GM19238 (cell line): ENCODE data around the gene TEK.
"Not testable (repeated sequence)": the region's sequence is repeated elsewhere in the genome, so short reads cannot be mapped to it uniquely, and the experiment has no call there.

Experiments
- DNase-seq: peaks from one replicate; pipeline ENCODE4 v3.0.0; 2011; ENCODE audit warnings: low spot score; ENCODE audit not compliant: insufficient read length

TEK gene

GRCh38 chr9:27108981-27109541, at the start of gene TEK:
Gene TEK, plus strand, starts transcription at chr9:27109225. Its CDS starts 366 bp downstream, at chr9:27109591.
- no peak for DNase-seq

- no peak for DNase-seq
These were observed 49.6 kb upstream of the TEK start for GRCh38 chr9:27059412-27059811.

DNA sequence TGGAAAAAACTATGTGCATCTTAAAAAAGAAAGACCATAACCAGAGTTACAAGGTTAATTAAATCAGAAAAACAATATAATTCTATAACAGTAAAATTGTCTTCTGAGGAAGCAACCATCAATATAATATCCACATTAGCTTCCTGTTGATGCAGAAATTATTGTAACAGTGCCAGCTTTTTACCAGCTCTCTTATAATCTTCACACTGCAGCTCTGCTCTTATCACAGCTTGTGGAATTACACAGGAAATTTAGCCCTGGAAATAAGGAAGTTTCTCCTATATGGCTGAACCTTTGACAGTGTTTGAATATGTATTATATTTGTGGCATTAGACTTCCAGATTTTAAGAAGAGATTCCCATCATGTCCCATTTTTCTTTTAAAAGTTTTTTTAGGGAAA, 49.1 kb upstream of the TEK start:
- no peak for DNase-seq

DNA sequence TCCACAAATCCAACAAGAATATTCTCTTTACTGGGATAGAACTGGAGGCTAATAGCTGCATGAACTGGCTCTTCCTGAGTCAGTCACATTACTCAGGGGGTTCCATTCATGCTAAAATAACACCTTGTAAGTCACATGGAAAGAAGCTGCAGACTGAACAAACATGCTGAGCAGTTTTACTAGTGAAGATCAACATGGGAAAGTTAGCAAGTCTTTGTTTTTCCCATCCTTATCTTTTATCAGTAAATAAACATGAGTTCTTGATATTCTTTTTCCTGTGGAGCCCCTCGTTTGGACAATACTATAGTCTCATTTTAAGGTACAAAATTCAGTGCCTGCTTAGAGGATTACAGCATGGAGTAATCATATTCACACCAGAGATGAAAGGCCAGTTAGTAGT, 43.7 kb upstream of the TEK start:
- no peak for DNase-seq

DNA sequence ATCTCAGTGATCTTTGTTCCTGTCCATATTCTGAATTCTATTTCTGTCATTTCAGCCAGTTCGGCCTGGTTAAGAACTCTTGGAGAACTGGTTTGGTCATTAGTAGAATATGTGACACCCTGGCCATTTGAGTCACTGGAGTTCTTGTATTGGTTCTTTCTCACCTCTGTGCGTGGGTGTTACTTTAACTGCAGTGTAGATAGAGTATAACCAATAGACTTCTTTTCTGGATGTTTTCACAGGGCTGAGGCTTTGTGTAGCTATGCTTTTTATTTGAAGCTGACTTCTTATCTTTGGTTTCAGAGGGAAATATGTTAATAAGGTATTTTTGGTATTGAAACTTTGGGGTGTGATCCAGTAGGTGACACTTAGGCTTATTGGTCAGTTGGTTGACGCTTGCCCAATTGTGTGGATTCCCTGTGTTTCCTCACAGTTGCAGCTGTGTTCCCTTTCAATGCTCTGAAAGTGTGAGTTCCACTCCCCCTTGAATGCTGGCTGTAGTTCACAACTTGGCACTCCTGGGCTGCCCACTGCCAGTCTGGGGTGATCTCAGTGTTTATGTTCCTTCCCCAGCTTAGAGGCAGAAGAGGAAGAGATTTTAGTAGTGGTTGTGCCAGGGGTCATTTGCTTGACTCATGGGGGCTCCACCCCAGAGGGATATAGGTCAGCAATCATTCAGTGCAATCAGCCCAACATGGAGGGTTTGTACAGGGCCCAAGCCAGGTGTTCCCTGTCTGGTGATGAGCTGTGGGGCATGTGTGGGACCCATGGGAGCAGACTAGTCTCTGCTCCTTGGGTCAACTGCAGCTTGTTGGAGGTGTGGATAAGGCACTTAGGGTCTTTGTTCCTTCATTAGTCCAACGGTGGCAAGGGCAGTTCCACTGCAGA, 34.9 kb upstream of the TEK start:
- DNase-seq, result no peak

DNA sequence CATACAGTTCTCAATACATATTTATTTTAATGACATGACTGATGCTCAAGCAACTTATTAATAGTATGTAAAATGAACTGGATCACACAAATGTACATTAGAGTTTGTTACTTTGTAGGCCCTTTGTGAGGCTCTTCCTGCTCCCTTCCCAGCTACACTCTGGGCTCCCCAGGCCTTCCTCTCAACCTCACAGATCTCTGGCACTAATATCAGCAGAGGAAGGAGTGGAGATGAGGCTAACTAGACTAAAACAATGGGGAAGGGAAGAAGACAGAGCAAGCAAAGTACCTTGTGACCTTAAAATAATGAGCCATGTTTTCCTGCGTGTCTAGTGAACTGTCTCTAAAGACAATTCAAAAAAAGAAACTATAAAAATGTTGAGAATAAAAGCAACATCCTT, 30.3 kb upstream of the TEK start:
- no peak for DNase-seq

DNA sequence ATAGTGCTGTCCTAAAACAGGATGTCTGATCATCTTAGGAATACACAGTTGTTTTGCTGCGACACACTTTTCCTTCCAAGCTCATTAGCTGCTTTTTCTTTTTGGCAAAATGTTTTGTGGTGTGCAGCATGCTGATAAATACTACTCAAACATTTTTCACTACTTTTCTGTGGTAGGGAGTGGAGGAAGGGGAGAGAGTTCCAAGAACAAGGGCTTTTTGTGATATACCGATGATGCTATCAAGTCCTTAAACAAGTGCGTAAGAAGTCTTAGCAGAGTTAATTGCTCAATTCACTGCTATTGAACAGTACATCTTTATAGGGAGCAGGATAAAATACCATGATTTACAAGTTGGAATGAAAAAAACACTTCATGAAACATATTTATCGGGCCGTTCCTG, 23.6 kb upstream of the TEK start:
- DNase-seq, result no peak

DNA sequence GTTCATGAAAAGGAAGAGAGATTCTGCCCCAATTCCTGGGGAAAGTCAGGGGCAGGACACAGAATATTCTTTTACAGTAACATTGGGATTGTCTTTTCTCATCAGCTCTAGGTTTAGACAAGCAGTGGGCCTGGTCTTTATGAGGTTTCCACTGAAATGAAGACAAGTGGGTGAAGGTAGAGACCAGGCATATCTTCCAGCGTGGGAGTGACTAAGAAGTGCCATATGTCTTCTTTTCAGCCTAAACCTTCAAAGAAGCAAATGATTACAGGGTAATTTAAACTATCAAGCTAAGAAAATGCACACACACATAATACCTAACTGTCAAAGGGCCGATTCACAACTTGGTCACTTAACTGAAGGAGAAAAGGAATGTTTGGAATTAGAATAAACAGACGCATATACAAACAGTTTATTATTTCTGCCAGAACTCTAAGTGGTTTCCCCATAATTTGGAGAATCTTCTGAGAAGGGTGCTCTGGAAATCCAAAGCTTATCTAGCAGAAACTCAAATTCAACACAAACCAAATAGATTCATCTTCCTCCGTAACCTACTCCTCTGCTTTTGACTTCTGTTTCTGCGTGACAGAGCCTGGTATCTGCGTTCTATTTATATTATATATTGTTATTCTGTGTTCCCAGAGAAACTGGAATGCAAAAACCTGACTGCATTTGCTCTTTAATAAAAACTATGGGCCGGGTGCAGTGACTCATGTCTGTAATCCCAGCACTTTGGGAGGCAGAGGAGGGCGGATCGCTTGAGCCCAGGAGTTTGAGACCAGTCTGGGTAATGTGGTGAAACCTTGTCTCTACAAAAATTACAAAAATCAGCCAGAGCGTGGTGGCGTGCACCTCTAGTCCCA, 22.0 kb upstream of the TEK start:
- no peak for DNase-seq

GRCh38 chr9:27088981-27089380, 20.0 kb upstream of the TEK start:
- no peak for DNase-seq

GRCh38 chr9:27089706-27090105, 19.3 kb upstream of the TEK start:
- no peak for DNase-seq

DNA sequence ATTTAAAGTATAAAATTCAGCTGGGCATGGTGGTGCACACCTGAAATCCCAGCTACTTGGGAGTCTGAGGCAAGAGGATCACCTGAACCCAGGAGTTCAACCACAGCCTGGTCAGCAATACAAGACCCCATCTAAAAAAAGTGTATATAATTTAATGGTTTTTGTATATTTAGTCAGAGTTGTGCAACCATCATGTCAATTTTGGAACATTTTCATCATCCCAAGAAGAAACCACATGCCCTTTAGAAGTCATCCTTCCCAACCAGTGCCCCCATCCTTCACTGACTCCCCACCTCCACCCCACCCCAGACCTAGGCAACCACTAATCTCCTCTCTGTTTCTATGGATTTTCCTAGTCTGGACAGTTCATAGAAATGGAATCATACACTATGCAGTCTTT, 18.8 kb upstream of the TEK start:
- DNase-seq, result no peak

- DNase-seq, result no peak
These were observed 18.3 kb upstream of the TEK start for GRCh38 chr9:27090711-27091110.

- DNase-seq, result not testable (repeated sequence)
These were observed 16.5 kb upstream of the TEK start for GRCh38 chr9:27092496-27092895.

DNA sequence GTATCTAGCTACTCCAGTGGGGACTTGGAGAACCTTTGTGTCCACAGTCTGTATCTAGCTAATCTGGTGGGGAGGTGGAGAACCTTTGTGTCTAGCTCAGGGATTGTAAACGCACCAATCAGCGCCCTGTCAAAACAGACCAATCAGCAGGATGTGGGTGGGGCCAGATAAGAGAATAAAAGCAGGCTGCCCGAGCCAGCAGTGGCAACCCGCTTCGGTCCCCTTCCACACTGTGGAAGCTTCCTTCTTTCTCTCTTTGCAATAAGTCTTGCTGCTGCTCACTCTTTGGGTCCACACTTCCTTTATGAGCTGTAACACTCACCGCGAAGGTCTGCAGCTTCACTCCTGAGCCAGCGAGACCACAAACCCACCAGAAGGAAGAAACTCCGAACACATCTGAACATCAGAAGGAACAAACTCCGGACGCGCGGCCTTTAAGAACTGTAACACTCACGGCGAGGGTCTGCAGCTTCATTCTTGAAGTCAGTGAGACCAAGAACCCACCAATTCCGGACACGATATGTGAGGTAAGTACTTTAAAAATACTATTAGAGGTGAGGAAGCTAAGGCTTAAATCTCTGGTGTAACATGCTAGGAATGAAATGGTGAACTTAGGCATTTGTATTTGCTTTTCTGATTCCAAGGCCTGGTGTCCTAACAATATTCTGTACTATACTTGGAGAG, 15.5 kb upstream of the TEK start:
- DNase-seq, result not testable (repeated sequence)

DNA sequence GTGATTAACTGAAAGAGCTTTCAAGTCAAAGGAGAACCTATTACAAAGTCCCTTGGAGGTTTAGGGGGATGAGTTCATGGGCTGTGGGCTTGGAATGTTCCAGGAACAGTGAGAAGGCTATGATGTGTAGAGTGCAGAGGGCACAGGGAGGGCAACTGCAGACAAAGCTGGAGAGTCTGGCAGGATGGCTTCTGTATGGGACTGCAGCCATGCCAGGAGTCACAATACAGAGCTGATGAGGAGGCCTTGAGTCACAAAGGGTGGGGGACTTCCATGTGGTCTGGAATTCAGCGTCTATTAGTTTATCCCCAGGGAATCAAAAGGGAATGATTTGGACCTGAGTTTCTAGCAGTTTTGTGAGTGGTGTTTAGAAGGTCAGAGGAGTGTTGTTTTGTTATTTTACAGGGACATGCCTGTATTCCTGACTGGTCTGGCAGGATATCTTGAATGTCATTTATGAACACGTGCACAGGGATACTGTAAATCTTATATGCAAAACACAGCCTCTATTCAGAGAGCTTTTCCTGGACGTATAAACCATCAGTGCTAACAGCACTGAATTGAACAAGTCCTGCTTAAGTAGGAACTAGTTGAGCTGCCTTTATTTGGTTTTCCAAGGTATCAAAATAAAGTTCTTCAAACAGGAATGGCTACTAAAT, 14.3 kb upstream of the TEK start:
- DNase-seq, result no peak

DNA sequence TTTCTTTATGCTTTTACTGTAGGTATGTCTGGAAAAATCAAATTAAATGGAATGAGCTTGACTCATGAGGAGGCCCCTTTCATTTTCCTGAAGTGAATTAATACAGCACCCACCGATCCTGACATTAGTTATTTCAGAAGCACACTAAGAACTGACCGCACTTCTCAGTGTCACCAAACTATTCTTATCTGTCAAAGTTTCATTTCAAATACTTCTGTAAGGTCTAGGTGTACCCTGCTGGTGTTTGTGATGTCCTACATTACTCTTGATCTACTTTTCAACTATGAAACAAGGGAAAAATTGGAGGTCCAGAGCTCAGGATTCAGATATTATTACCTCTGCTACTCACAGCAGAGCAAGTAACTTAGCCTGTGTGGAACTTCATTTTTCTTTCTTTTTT, 1.8 kb upstream of the TEK start:
- no peak for DNase-seq

DNA sequence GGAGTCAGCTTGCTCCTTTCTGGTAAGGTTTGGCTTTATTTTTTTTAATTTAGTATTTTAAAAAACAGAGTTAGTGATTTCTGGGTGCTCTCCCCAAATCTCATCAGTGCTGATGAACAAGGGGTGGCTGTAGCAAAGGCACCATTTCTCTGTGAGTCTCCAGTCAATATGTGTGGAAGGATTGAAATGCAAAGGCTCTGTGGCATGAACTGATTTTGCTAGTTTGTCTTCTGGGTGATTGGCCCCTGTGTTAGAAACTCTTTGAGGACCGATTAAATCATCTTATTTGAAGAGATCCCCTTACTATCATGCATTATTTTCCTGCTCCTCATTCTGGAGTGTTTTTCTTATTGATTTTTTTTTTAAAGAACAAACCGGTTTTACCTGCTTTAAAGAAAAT, 596 bp downstream of the TEK start:
- no peak for DNase-seq

- DNase-seq, result no peak
These were observed 1.2 kb downstream of the TEK start for GRCh38 chr9:27110181-27110580.

- no peak for DNase-seq
These were observed 3.2 kb downstream of the TEK start for GRCh38 chr9:27112235-27112634.

GRCh38 chr9:27117489-27118135, 8.6 kb downstream of the TEK start:
- DNase-seq, result no peak

DNA sequence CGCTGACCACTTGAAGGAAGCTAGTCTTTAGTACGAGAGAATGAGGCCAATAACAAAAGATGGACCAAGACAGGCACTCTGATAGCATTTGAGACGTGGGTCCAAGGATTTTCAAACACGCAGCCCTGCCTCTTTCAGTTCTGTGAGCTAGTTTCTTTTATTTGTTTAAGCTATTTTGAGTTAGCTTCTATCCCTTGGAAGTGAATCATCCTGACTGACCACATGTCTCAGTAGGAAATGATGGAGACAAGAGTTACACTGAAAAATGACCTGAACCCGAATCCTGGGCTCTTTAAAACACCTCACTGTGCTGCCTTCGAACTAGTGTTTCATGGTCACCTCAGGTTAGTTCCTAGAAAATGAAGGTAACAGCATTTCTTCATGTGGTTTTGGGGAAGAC, 9.9 kb downstream of the TEK start:
- no peak for DNase-seq
